Esophagus (tissue), 2 donors: ENCODE results near the gene MFAP2. TPM values are rescaled to one million over a fixed set of nuclear protein-coding genes. Genes with fewer than 3 reads are reported as not detected.
"Not testable (repeated sequence)": the region's sequence is repeated elsewhere in the genome, so short reads cannot be mapped to it uniquely, and the experiment has no call there.

Experiments
- H3K27ac ChIP-seq, 2 donors: one replicate each; pipeline ENCODE4 v1.5.1; 2013; ENCODE audit warnings: low read depth in 2 of 2, mild to moderate bottlenecking in 2 of 2, inconsistent platforms in 1 of 2, low read length in 1 of 2, moderate library complexity in 1 of 2
- H3K27me3 ChIP-seq, 2 donors: one replicate each; pipeline ENCODE4 v1.6.1; 2013; ENCODE audit warnings: low read length in 2 of 2, control low read depth in 1 of 2, mild to moderate bottlenecking in 1 of 2; ENCODE audit not compliant: insufficient read depth in 2 of 2, control insufficient read depth in 1 of 2
- H3K36me3 ChIP-seq, 2 donors: one replicate each; pipeline ENCODE4 v1.6.1; 2013; ENCODE audit warnings: low read length in 1 of 2; ENCODE audit not compliant: control insufficient read depth in 2 of 2, insufficient read depth in 2 of 2
- H3K4me1 ChIP-seq, 2 donors: one replicate each; pipeline ENCODE4 v1.6.1; 2013; ENCODE audit warnings: low read length in 1 of 2; ENCODE audit not compliant: control insufficient read depth in 2 of 2, insufficient read depth in 2 of 2
- H3K4me3 ChIP-seq, 2 donors: one replicate each; pipeline ENCODE4 v1.5.1; 2013; ENCODE audit warnings: low read length in 2 of 2, mild to moderate bottlenecking in 2 of 2, low read depth in 1 of 2, moderate library complexity in 1 of 2
- H3K9me3 ChIP-seq, 2 donors: one replicate each; pipeline ENCODE4 v1.6.1; 2013; ENCODE audit warnings: mild to moderate bottlenecking in 2 of 2, low read depth in 1 of 2, low read length in 1 of 2, moderate library complexity in 1 of 2; ENCODE audit not compliant: control insufficient read depth in 2 of 2, insufficient read depth in 1 of 2
- WGBS, 2 donors: extraction: QIAGEN DNeasy Blood & Tissue Kit; methylation state at CpG; one replicate each; pipeline ENCODE4 v1.1.7; 2013; 5-methylcytosine and 5-hydroxymethylcytosine counted together
- polyA plus RNA-seq, 2 donors: library from polyadenylated mRNA; stranded (reverse); fragments of 200-250 nt; gene quantifications; one replicate each; pipeline ENCODE4 v1.2.3, GENCODE V29; 2013
- donor health status: healthy with polysubstance abuse.
- donor health status: Bipolar disorder and iron deficiency.

MFAP2 gene
- polyA plus RNA-seq, 2 donors, result 1.5 to 1.9 TPM

DNA sequence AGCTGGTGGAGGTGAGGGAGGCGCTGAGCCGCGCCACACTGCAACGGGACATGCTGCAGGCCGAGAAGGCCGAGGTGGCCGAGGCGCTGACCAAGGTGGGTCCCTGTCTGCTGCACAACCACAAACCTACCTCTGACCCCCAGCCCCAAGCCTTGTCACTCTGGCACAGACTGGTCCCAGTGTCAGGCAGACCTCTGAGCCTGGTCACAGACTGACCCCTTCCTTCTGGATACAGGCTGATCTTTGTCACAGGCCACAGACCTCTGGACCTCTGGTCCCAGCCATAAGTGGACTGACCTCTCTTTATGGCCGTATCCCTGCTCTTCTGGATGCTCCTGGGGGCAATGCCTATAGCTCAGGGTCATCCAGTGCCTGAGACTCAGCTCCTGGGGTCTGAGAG, 34.9 kb downstream of the MFAP2 start:
- H3K36me3 ChIP-seq, result peaks cover 0 to 20% of the 10 kb centered on the region in 2 donors
- 86 to 94% methylated on average over 8 to 9 of the region's 9 CpGs for WGBS, 2 donors
- not testable (repeated sequence) for H3K9me3 ChIP-seq, H3K4me1 ChIP-seq, H3K4me3 ChIP-seq, H3K27ac ChIP-seq, H3K27me3 ChIP-seq

DNA sequence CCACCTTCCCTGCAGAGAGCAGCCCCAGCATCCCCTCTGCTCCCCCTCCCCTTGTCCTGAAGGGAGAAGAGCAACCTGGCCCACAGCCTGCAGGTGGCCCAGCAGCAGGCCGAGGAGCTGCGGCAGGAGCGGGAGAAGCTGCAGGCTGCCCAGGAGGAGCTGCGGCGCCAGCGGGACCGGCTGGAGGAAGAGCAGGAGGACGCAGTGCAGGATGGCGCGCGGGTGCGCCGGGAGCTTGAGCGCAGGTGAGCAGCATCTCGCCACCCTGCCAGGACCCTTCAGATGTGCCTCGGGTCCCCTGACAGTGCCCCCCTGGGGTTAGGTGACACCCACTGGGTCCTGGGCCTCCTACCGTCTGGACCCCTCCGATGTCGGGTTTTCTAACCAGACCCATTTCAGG, 36.4 kb downstream of the MFAP2 start:
- WGBS, 2 donors, result 91 to 94% methylated on average over 19 of the region's 19 CpGs
- Histone ChIP-seq H3K9me3 (no peaks in the 10 kb centered on the region), H3K4me3 (no peak overlapping the region), H3K36me3 (peaks cover 0 to 20% of the 10 kb centered on the region in 2 donors), H3K27ac (no peak overlapping the region), H3K27me3 (no peaks in the 10 kb centered on the region), H3K4me1 (no peaks in the 10 kb centered on the region)

DNA sequence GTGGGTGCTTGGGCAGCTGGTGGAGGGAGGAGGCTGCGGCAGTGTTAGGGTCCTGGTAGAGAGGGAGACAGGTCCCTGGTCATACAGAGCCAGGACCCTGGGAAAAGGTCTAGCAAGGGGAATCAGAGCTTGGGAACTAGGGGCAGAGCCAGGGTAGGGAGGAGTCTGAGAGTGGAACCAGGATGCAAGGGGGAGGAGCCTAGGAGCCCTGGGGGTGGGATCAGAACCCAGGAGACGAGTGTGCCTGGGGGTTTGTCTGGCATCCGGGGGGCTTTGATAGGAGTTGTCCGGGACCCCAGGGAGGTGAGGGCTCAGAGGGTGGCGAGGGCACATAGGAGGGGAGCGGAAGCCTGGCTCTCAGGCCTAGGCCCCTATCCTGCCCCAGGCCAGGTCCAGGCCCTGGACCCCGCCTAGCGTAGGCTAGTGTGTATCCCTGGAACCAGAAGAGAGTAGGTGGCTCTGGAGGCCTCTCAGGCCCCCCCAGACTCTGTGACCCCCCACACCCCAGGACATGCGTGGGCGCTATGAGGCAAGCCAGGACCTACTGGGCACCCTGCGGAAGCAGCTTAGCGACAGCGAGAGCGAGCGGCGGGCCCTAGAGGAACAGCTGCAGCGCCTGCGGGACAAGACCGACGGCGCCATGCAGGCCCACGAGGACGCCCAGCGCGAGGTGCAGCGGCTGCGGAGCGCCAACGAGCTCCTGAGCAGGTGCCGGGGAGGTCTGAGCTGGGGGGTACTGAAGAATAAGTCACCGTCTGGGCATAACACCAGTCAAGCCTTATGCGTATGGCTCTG, 40.8 kb downstream of the MFAP2 start:
- peaks cover 0 to 23% of the 10 kb centered on the region in 2 donors for H3K36me3 ChIP-seq
- H3K4me1 ChIP-seq, H3K4me3 ChIP-seq, H3K27me3 ChIP-seq, H3K27ac ChIP-seq, H3K9me3 ChIP-seq: not testable (repeated sequence)
- WGBS, 2 donors, result 93 to 95% methylated on average over 32 of the region's 32 CpGs

DNA sequence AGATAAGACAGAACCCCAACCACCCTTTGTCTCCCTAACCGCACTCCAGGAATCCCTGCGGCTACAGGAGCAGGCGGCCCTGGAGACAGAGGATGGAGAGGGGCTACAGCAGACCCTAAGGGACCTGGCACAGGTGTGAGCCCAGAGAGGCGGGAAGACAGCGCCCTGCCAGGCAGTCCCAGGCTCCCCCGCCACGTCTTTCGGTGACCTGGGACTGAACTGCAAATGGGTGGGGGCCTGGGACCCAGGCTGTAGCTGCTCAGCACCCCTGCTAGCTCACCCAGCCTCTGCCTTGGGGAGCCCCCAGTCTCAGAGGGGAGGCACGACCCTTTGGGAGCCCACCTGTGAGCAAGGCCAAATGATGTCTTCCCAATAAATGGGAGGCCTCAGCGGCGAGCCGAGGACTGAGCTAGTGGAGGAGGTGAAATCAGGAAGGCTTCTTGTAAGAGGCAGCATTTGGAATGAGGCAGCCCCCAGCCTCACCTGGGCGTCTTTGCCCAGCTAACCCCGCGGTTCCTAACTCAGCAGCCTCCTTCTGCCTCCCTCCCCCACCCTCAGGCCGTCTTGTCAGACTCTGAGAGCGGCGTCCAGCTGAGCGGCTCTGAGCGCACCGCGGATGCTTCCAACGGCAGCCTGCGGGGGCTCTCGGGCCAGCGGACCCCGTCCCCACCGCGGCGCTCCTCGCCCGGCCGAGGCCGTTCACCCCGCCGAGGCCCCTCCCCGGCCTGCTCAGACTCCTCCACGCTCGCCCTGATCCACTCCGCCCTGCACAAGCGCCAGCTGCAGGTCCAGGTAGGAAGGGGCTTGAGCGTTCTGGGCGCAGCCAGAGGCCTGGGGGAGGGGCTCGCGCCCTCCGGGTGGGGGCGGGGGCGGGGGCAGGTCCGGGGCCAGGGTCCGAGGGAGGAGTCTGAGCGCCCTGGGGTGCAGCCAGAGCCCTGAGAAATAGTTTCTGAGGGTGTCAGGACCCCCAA, 41.8 kb downstream of the MFAP2 start:
- no peak overlapping the region for H3K4me3 ChIP-seq
- H3K4me1 ChIP-seq, result no peaks in the 10 kb centered on the region

DNA sequence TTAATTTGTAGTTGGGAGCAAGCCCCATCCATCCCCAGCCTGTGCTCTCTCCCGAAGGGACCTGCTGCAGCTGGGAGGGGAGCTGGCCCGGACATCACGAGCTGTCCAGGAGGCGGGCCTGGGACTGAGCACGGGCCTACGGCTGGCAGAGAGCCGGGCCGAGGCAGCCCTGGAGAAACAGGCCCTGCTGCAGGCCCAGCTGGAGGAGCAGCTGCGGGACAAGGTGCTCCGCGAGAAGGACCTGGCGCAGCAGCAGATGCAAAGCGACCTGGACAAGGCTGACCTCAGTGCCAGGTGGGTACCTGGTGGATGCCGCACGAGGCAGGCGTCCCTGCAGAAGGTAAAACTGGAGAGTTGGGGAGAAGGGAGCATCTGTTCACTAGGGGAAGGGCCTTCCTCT, 43.8 kb downstream of the MFAP2 start:
- H3K27me3 ChIP-seq, H3K27ac ChIP-seq, H3K9me3 ChIP-seq, H3K4me1 ChIP-seq, H3K4me3 ChIP-seq: not testable (repeated sequence)
- WGBS, 2 donors, result 86 to 92% methylated on average over 16 of the region's 16 CpGs
- H3K36me3 ChIP-seq, result peaks cover 0 to 12% of the 10 kb centered on the region in 2 donors

More for the DNA sequence above, 41.8 kb downstream of the MFAP2 start:
- no peaks in the 10 kb centered on the region for H3K9me3 ChIP-seq
- 81 to 84% methylated on average over 50 to 51 of the region's 51 CpGs for WGBS, 2 donors
- no peak overlapping the region for H3K27ac ChIP-seq
- H3K36me3 ChIP-seq, result peaks cover 0 to 18% of the 10 kb centered on the region in 2 donors
- no peaks in the 10 kb centered on the region for H3K27me3 ChIP-seq

DNA sequence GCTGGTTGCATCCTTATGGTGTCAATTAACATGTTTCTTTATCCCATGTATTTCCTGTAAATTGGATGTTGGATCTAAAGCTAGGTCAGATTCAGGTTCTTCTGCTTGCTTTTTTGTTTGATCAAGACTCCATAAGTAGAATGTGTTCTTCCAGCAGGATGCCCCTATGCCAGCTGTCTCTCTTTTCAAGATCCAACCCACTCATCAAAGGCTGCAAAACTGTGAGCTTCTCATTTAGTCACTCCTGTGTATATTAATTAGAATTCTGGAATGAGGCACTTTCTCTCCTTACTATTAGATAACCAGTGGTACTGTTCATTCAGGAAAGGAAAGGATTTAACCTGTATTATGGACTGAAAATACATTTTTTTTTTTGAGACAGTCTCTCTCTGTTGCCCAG, 46.5 kb downstream of the MFAP2 start:
- H3K4me1 ChIP-seq, H3K27ac ChIP-seq, H3K27me3 ChIP-seq, H3K4me3 ChIP-seq, H3K9me3 ChIP-seq: not testable (repeated sequence)
- peaks cover 0 to 22% of the 10 kb centered on the region in 2 donors for H3K36me3 ChIP-seq

DNA sequence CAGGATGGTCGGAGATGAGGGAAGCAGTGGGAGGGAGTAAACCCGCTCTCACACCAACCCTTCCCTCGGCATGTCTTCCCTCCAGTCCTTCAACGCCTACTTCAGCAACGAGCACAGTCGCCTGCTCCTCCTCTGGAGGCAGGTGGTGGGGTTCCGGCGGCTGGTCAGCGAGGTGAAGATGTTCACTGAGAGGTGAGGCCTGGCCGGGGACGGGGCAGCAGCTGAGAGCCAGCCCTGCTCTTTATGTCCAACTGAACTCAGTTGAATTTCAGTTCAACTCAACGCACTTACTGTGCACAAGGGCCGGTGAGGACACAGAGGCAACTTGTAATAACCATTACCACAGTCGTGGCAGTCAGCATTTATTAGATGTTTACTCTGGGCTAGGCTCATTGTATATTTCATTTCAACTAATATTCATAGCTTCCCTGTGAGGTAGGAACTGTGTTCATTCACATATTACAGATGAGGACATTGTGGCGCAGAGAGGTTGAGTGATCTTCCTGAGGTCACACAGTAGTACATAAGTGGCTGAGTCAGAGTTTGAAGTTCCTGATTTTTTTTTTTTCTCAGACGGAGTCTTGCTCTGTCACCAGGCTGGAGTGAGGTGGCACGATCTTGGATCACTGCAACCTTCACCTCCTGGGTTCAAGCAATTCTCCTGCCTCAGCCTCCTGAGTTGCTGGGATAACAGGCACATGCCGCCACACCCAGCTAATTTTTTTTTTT, 49.0 kb downstream of the MFAP2 start:
- WGBS, 2 donors, result 88 to 91% methylated on average over 18 of the region's 18 CpGs
- H3K4me3 ChIP-seq, H3K9me3 ChIP-seq, H3K4me1 ChIP-seq, H3K27ac ChIP-seq, H3K27me3 ChIP-seq: not testable (repeated sequence)
- H3K36me3 ChIP-seq, result peaks cover 0 to 14% of the 10 kb centered on the region in 2 donors

DNA sequence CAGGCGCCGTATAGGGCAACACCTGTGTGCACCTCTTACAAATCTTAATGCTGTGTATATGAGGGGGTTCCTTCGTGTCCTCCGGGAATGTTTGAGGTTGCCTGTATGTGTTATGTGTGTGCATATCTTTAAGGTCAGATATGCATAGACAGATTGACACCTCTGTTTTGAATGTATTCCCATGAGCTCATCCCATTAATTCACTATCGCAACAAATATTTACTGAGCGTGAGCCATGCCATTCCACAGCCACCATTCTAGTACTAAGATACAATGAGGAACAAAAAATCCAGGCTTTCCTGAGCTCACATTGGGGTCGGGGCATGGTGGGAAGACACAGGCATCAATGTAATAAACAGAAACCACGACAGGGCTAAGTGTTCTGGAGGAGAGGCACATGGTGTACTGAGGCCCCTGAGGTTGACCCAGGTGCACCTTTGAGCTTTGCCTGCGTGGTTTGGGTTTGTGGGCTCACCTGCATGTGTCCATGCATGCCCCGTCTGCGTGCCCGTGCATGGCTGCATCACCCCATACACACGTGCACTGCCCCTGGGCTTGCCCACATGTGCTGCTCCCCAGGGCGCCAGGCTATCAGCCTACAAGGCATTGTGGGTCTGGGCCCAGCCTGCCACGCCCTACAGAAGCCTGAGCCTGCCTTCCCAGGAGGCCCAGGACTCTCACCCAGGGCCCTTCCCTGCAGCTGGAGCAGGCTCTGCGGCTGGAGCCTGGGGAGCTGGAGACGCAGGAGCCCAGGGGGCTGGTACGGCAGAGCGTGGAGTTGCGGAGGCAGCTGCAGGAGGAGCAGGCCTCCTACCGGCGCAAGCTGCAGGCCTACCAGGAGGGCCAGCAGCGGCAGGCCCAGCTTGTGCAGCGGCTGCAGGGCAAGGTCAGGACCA, 51.0 kb downstream of the MFAP2 start:
- H3K4me3 ChIP-seq, H3K27me3 ChIP-seq, H3K9me3 ChIP-seq: not testable (repeated sequence)
- Histone ChIP-seq H3K27ac (peak overlapping the region; percentile 28 to 61), H3K36me3 (peaks cover 0 to 12% of the 10 kb centered on the region in 2 donors), H3K4me1 (peaks cover 12 to 24% of the 10 kb centered on the region in 2 donors)
- 57 to 65% methylated on average over 24 of the region's 24 CpGs for WGBS, 2 donors
